Measurements from ENCODE around the gene PTPRK.

DNA sequence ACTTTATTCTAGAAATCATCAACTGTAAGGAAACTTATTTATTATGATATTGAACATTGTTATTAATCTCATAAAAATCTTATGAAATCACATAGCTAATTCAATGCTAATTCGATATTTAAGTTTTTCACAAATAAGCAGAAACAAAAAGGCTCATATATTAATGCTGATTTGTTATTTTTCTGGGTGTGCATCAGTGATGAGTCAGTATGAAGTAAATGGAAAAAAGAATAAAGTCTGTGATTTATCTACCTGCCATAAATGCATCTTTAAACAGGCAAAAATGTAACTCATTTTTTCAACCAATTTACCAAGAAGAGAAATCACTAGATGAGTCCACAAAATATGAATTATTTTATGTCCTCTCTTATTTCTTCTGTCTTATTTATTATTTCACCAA, 253.5 kb downstream of the PTPRK start:
- TF ChIP-seq, protein P1, sequence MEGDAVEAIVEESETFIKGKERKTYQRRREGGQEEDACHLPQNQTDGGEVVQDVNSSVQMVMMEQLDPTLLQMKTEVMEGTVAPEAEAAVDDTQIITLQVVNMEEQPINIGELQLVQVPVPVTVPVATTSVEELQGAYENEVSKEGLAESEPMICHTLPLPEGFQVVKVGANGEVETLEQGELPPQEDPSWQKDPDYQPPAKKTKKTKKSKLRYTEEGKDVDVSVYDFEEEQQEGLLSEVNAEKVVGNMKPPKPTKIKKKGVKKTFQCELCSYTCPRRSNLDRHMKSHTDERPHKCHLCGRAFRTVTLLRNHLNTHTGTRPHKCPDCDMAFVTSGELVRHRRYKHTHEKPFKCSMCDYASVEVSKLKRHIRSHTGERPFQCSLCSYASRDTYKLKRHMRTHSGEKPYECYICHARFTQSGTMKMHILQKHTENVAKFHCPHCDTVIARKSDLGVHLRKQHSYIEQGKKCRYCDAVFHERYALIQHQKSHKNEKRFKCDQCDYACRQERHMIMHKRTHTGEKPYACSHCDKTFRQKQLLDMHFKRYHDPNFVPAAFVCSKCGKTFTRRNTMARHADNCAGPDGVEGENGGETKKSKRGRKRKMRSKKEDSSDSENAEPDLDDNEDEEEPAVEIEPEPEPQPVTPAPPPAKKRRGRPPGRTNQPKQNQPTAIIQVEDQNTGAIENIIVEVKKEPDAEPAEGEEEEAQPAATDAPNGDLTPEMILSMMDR (conservative IDR thresholded peaks at IDR 0.05; ENCODE audit: low read length), result no peak
- TF ChIP-seq EZH2phosphoT487 (IDR thresholded peaks at IDR 0.05; ENCODE audit: borderline replicate concordance, low read depth, low read length), result no peak
